MM.1S (cell line): ENCODE results near the gene JAM2.

ENCODE experiments used
- DNase-seq: peaks from one replicate; pipeline ENCODE4 v3.0.0-alpha.2; 2015
- H2AFZ ChIP-seq: fragments of 300-600 bp; sonication (generic); 2 replicates; pipeline ENCODE4 v1.6.0; 2016; ENCODE audit warnings: antibody characterized with exemption, low read length
- H3F3A ChIP-seq: fragments of 300-600 bp; sonication (generic); 2 replicates; pipeline ENCODE4 v1.6.1; 2016; ENCODE audit warnings: mild to moderate bottlenecking, antibody characterized with exemption, low read length, moderate library complexity, mixed read lengths; ENCODE audit not compliant: insufficient read depth
- H3K27ac ChIP-seq: fragments of 300-600 bp; sonication (generic); 2 replicates; pipeline ENCODE4 v1.5.1; 2016; ENCODE audit warnings: mild to moderate bottlenecking, low read length
- H3K27me3 ChIP-seq: fragments of 300-600 bp; sonication (generic); replicated peaks from 2 replicates; pipeline ENCODE4 v1.6.0; 2016; ENCODE audit warnings: low read length; ENCODE audit not compliant: insufficient read depth
- H3K36me3 ChIP-seq: fragments of 300-600 bp; sonication (generic); replicated peaks from 2 replicates; pipeline ENCODE4 v1.6.1; 2016; ENCODE audit warnings: mild to moderate bottlenecking, low read length, mixed read lengths; ENCODE audit not compliant: insufficient read depth
- H3K4me1 ChIP-seq: fragments of 300-600 bp; sonication (generic); 2 replicates; pipeline ENCODE4 v1.6.1; 2016; ENCODE audit warnings: low read length, mixed read lengths
- H3K4me2 ChIP-seq: fragments of 300-600 bp; sonication (generic); 2 replicates; pipeline ENCODE4 v1.6.0; 2016; ENCODE audit warnings: low read depth, low read length
- H3K4me3 ChIP-seq: fragments of 300-600 bp; sonication (generic); 2 replicates; pipeline ENCODE4 v1.5.1; 2016; ENCODE audit warnings: low read length, mixed read lengths
- H3K79me2 ChIP-seq: fragments of 300-600 bp; sonication (generic); 2 replicates; pipeline ENCODE4 v1.6.1; 2016; ENCODE audit warnings: mixed run types, low read length, mixed read lengths
- H3K9ac ChIP-seq: fragments of 300-600 bp; sonication (generic); 2 replicates; pipeline ENCODE4 v1.6.1; 2016; ENCODE audit warnings: low read length, mixed read lengths
- H3K9me2 ChIP-seq: fragments of 300-600 bp; sonication (generic); replicated peaks from 2 replicates; pipeline ENCODE4 v1.6.1; 2016; ENCODE audit warnings: mild to moderate bottlenecking, low read length, mixed read lengths; ENCODE audit not compliant: insufficient read depth
- H3K9me3 ChIP-seq: fragments of 300-600 bp; sonication (generic); replicated peaks from 2 replicates; pipeline ENCODE4 v1.6.1; 2016; ENCODE audit warnings: mild to moderate bottlenecking, low read length, mixed read lengths; ENCODE audit not compliant: insufficient read depth
- H4K20me1 ChIP-seq: fragments of 300-600 bp; sonication (generic); 2 replicates; pipeline ENCODE4 v1.6.1; 2016; ENCODE audit warnings: mild to moderate bottlenecking, low read length, moderate library complexity, mixed read lengths; ENCODE audit not compliant: insufficient read depth
- EZH2 ChIP-seq: fragments of 300-600 bp; sonication (generic); optimal IDR thresholded peaks from 2 replicates; pipeline ENCODE3; 2017; ENCODE audit warnings: low read depth, mild to moderate bottlenecking, antibody characterized with exemption, low read length, mixed read lengths
- EZH2phosphoT487 ChIP-seq: fragments of 300-600 bp; sonication (generic); IDR thresholded peaks from 2 replicates; pipeline ENCODE4 v1.6.1; 2018; ENCODE audit warnings: antibody characterized with exemption, low read length
- TF ChIP-seq, protein P1 (sequence below): fragments of 300-600 bp; sonication (generic); IDR thresholded peaks from 2 replicates; pipeline ENCODE4 v1.5.1; 2016; ENCODE audit warnings: antibody characterized with exemption, low read length, mixed read lengths

JAM2 gene

DNA sequence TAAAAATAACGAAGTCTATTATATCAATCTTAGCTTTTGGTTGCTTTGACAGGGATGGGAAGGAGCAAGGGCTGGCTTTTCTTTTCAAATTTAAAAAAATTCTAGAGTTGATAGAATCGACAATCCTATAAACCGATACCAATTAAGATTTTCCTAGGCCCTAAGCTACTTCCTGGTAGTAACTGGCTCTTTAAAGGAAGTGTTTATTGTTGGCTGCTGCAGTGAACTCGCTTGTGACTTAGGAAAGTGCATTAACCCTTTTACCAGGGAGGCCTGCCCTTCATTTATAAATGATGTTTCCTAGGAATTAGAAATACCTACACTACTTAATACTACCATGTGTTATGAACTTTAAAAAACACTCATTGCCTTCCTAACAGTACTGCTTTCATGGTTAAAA lies 62.5 kb downstream of the JAM2 start:
- TF ChIP-seq EZH2phosphoT487 (no peak), EZH2 (no peak)
- TF ChIP-seq, protein P1, sequence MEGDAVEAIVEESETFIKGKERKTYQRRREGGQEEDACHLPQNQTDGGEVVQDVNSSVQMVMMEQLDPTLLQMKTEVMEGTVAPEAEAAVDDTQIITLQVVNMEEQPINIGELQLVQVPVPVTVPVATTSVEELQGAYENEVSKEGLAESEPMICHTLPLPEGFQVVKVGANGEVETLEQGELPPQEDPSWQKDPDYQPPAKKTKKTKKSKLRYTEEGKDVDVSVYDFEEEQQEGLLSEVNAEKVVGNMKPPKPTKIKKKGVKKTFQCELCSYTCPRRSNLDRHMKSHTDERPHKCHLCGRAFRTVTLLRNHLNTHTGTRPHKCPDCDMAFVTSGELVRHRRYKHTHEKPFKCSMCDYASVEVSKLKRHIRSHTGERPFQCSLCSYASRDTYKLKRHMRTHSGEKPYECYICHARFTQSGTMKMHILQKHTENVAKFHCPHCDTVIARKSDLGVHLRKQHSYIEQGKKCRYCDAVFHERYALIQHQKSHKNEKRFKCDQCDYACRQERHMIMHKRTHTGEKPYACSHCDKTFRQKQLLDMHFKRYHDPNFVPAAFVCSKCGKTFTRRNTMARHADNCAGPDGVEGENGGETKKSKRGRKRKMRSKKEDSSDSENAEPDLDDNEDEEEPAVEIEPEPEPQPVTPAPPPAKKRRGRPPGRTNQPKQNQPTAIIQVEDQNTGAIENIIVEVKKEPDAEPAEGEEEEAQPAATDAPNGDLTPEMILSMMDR: no peak
- H3K9ac ChIP-seq: no peak overlapping the region
- H3K4me1 ChIP-seq: peaks cover 5% of the 10 kb centered on the region; the same call in 1 of the 2 replicates
- H3K4me3 ChIP-seq: no peak overlapping the region
- no peaks in the 10 kb centered on the region for H4K20me1 ChIP-seq
- H3K36me3 ChIP-seq: no peaks in the 10 kb centered on the region
- no peak overlapping the region for H3K27ac ChIP-seq
- no peak for DNase-seq
- H3K9me2 ChIP-seq: no peaks in the 10 kb centered on the region
- no peaks in the 10 kb centered on the region for H3K79me2 ChIP-seq
- no peak overlapping the region for H2AFZ ChIP-seq
- no peaks in the 10 kb centered on the region for H3K9me3 ChIP-seq
- H3F3A ChIP-seq: no peaks in the 10 kb centered on the region
- H3K4me2 ChIP-seq: no peak overlapping the region
- no peaks in the 10 kb centered on the region for H3K27me3 ChIP-seq

DNA sequence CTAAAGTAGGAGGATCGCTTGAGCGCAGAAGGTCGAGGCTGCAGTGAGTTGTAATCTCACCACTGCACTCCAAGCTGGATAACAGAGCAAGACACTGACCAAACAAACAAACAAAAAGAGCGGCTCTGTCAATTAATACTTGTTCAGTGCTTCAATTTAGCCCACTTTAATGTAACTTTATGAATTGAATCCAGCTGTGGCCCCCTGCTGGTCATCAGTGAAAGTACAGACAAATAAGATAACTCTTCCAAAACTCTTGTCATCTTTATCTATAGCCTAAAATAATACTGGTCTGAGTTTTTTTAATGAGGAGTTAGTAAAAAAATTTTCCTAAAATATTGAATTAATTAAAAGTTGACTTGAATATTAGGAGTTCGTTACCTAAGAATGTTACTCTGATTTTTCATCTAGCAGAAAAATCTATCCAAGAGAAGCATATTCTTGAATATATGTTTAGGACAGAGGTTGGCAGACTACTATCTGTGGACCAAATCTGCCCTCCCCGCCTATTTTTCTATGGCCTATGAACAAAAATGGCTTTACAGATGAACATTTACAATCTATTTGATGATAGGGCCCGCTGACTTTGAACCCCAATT lies 69.5 kb downstream of the JAM2 start:
- H3K27me3 ChIP-seq: no peaks in the 10 kb centered on the region
- no peak overlapping the region for H3K27ac ChIP-seq
- H2AFZ ChIP-seq: no peak overlapping the region
- no peaks in the 10 kb centered on the region for H3K36me3 ChIP-seq
- no peak overlapping the region for H3K9ac ChIP-seq
- no peaks in the 10 kb centered on the region for H3K79me2 ChIP-seq
- no peaks in the 10 kb centered on the region for H3K9me2 ChIP-seq
- peak; percentile 50 for DNase-seq
- H3K9me3 ChIP-seq: no peaks in the 10 kb centered on the region
- no peak for TF ChIP-seq EZH2phosphoT487
- TF ChIP-seq, protein P1: peak; percentile 78
- no peaks in the 10 kb centered on the region for H3K4me1 ChIP-seq
- no peaks in the 10 kb centered on the region for H3F3A ChIP-seq
- H4K20me1 ChIP-seq: no peaks in the 10 kb centered on the region
- H3K4me3 ChIP-seq: no peak overlapping the region
- H3K4me2 ChIP-seq: no peak overlapping the region

DNA sequence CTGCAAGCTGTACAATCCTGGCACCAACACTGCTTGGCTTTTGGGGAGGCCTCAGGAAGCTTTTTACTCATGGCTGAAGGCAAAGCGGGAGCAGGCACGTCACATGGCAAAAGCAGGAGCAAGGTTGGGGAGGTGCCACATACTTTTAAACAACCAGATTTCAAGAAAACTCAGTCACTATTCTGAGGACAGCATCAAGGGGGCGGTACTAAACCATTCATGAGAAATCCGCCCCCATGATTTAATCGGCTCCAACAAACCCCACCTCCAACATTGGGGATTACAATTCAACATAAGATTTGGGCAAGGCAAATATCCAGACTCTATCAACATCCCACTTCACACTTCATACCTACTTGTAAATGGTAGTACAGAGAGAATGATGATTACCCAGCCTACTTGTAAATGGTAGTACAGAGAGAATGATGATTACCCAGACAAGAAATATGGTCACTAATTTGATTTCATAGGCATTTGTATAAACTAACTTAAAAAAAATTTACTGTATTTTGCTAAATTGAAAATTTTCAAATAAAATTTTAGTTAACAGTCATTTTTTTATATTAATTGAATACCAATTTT lies 70.7 kb downstream of the JAM2 start:
- TF ChIP-seq EZH2 (no peak), EZH2phosphoT487 (no peak)
- TF ChIP-seq, protein P1: no peak
- DNase-seq: no peak
- H3K36me3 ChIP-seq: no peaks in the 10 kb centered on the region
- no peaks in the 10 kb centered on the region for H3F3A ChIP-seq
- no peak overlapping the region for H3K27ac ChIP-seq
- H3K4me2 ChIP-seq: no peak overlapping the region
- no peak overlapping the region for H3K4me3 ChIP-seq
- H3K9me2 ChIP-seq: no peaks in the 10 kb centered on the region
- no peaks in the 10 kb centered on the region for H3K9me3 ChIP-seq
- H3K79me2 ChIP-seq: no peaks in the 10 kb centered on the region
- no peak overlapping the region for H3K9ac ChIP-seq
- H3K4me1 ChIP-seq: no peaks in the 10 kb centered on the region
- H2AFZ ChIP-seq: no peak overlapping the region
- no peaks in the 10 kb centered on the region for H4K20me1 ChIP-seq
- no peaks in the 10 kb centered on the region for H3K27me3 ChIP-seq
